Chondrocyte (in vitro differentiated cells): ENCODE data around the gene ARMC7. TPM values are rescaled to one million over a fixed set of nuclear protein-coding genes. Genes with fewer than 3 reads are reported as not detected.
"Not testable (repeated sequence)": the region's sequence is repeated elsewhere in the genome, so short reads cannot be mapped to it uniquely, and the experiment has no call there.

ENCODE experiments used
- DNase-seq: peaks from one replicate; pipeline ENCODE4 v3.0.0; 2021; ENCODE audit warnings: mixed read lengths, low spot score
- H3K27ac Mint-ChIP-seq: one replicate; pipeline ENCODE4 v1.8.0; 2021; ENCODE audit warnings: mild to moderate bottlenecking, moderate library complexity, mixed read lengths; ENCODE audit not compliant: unreplicated experiment
- H3K27me3 Mint-ChIP-seq: 2 replicates; pipeline ENCODE4 v1.8.0; 2021; ENCODE audit warnings: low read depth, mixed read lengths
- H3K36me3 Mint-ChIP-seq: 2 replicates; pipeline ENCODE4 v1.8.0; 2021; ENCODE audit warnings: low read depth, mixed read lengths
- H3K4me1 Mint-ChIP-seq: 2 replicates; pipeline ENCODE4 v1.8.0; 2021; ENCODE audit warnings: low read depth, mild to moderate bottlenecking, mixed read lengths
- H3K4me3 Mint-ChIP-seq: one replicate; pipeline ENCODE4 v1.8.0; 2021; ENCODE audit warnings: mild to moderate bottlenecking, moderate library complexity, mixed read lengths; ENCODE audit not compliant: unreplicated experiment
- H3K9me3 Mint-ChIP-seq: 2 replicates; pipeline ENCODE4 v1.8.0; 2021; ENCODE audit warnings: low read depth, mixed read lengths
- total RNA-seq: library from RNA; stranded (reverse); gene quantifications from 3 replicates; pipeline ENCODE4 v1.2.1, GENCODE V29; 2021
- TF ChIP-seq, protein P1 (sequence below): fragments of 200-600 bp; sonication (generic); IDR thresholded peaks from 2 replicates; pipeline ENCODE4 v1.5.0; 2021; ENCODE audit warnings: antibody characterized with exemption, mild to moderate bottlenecking, moderate library complexity

Gene ARMC7
- total RNA-seq, 1 donor from 2014 or later: 10.8 TPM

GRCh38 chr17:75067856-75068255 is 41.9 kb upstream of the ARMC7 start:
- H3K9me3 Mint-ChIP-seq: no peaks in the 10 kb centered on the region
- TF ChIP-seq, protein P1, sequence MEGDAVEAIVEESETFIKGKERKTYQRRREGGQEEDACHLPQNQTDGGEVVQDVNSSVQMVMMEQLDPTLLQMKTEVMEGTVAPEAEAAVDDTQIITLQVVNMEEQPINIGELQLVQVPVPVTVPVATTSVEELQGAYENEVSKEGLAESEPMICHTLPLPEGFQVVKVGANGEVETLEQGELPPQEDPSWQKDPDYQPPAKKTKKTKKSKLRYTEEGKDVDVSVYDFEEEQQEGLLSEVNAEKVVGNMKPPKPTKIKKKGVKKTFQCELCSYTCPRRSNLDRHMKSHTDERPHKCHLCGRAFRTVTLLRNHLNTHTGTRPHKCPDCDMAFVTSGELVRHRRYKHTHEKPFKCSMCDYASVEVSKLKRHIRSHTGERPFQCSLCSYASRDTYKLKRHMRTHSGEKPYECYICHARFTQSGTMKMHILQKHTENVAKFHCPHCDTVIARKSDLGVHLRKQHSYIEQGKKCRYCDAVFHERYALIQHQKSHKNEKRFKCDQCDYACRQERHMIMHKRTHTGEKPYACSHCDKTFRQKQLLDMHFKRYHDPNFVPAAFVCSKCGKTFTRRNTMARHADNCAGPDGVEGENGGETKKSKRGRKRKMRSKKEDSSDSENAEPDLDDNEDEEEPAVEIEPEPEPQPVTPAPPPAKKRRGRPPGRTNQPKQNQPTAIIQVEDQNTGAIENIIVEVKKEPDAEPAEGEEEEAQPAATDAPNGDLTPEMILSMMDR: no peak
- H3K4me3 Mint-ChIP-seq: no peak overlapping the region
- no peaks in the 10 kb centered on the region for H3K27me3 Mint-ChIP-seq
- peaks cover 6% of the 10 kb centered on the region for H3K36me3 Mint-ChIP-seq
- no peak overlapping the region for H3K27ac Mint-ChIP-seq
- peak; percentile 9 for DNase-seq
- peaks cover 7% of the 10 kb centered on the region for H3K4me1 Mint-ChIP-seq

DNA sequence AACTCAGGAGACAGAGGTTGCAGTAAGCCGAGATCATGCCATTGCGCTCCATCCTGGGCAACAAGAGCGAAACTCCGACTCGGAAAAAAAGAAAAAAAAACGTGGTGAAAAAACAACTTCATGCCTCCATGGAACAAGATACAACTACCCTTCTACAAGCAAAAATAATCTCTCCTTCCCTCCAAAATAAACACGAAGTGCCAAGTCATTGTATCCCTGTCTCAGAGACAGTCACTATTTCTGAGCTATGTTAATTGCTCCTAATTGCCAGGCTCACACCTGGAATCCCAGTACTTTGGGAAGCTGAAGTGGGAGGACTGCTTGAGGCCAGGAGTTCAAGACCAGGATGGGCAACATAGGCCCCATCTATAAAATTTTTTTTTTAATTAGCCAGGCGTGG is 41.0 kb upstream of the ARMC7 start:
- H3K36me3 Mint-ChIP-seq: peaks cover 4% of the 10 kb centered on the region
- H3K4me3 Mint-ChIP-seq: no peak overlapping the region
- H3K27me3 Mint-ChIP-seq: no peaks in the 10 kb centered on the region
- TF ChIP-seq, protein P1: no peak
- DNase-seq: no peak
- H3K27ac Mint-ChIP-seq: no peak overlapping the region
- no peaks in the 10 kb centered on the region for H3K9me3 Mint-ChIP-seq
- peaks cover 7% of the 10 kb centered on the region for H3K4me1 Mint-ChIP-seq

DNA sequence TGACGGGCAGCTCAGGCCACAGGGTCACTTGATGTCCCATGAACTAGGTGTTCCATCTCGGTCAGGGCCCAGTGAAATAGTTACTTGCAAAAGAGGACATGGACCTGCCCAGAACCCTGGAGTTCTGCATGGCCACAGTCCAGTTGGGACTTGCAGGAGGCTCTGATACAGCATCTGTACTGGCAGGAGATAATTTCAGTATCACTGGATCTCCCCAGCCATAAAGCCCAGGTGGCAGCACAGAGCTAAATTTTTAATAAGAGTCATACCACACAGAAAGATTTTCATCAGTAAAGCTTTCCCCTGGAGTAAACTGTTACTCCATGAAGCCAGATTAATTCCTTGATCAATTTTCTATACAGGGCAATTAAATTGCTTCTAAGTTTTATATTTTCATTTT is 40.0 kb upstream of the ARMC7 start:
- H3K27ac Mint-ChIP-seq: no peak overlapping the region
- no peaks in the 10 kb centered on the region for H3K9me3 Mint-ChIP-seq
- no peaks in the 10 kb centered on the region for H3K27me3 Mint-ChIP-seq
- peak; percentile 30 for DNase-seq
- TF ChIP-seq, protein P1: peak; percentile 77
- no peaks in the 10 kb centered on the region for H3K36me3 Mint-ChIP-seq
- H3K4me3 Mint-ChIP-seq: no peak overlapping the region
- peaks cover 7% of the 10 kb centered on the region for H3K4me1 Mint-ChIP-seq

- peak; percentile 3 for DNase-seq
- H3K27ac Mint-ChIP-seq, H3K36me3 Mint-ChIP-seq, H3K4me3 Mint-ChIP-seq, H3K9me3 Mint-ChIP-seq, H3K27me3 Mint-ChIP-seq, H3K4me1 Mint-ChIP-seq: not testable (repeated sequence)
Measured at GRCh38 chr17:75071478-75072271, 38.1 kb upstream of the ARMC7 start.

- H3K36me3 Mint-ChIP-seq, H3K4me1 Mint-ChIP-seq, H3K9me3 Mint-ChIP-seq, H3K4me3 Mint-ChIP-seq, DNase-seq, H3K27me3 Mint-ChIP-seq, H3K27ac Mint-ChIP-seq: not testable (repeated sequence)
Measured at GRCh38 chr17:75072909-75073308, 36.9 kb upstream of the ARMC7 start.

DNA sequence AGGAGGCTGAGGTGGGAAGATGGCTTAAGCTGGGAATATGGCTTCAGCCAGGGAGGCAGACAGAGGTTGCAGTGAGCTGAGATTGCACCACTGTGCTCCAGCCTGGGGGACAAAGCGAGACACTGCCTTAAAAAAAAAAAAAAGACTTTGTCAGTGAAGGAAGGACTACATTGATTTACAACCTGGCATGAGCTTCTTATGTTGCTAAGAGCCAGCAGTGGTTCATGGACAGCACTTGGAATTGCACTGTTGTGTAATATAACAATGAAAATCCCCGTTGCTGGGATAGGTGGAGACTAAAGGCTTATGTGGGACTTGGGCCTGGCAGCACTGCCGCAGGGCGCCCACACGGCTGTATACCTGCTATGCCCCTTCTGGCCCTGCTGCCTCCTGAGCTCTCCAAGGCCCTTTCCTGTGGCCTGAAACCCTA is 36.1 kb upstream of the ARMC7 start:
- TF ChIP-seq, protein P1: no peak
- no peak for DNase-seq
- Mint-ChIP-seq H3K4me1 (peaks cover 12% of the 10 kb centered on the region), H3K27me3 (no peaks in the 10 kb centered on the region), H3K27ac (no peak overlapping the region), H3K4me3 (no peak overlapping the region), H3K9me3 (no peaks in the 10 kb centered on the region), H3K36me3 (no peaks in the 10 kb centered on the region)
